ENCODE measurements around the gene P2RX4.

DNA sequence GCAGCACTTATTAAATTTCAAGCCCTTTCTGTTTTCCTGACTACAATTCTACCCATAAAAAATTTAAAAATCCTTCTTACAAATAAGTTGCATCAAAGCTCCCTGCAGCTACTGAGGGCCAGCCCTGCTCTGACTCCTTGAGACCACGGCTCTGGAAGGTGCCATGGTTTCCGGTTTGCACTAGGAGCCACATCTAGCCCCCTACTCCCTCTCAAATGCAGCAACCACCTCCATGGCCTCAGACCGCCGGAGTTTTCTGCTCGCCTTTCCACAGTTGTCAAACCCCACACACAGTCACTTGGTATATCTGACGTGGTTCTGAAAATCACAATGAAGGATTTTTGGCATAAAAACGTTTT, 30.1 kb downstream of the P2RX4 start:
- TF ChIP-seq, protein P1, sequence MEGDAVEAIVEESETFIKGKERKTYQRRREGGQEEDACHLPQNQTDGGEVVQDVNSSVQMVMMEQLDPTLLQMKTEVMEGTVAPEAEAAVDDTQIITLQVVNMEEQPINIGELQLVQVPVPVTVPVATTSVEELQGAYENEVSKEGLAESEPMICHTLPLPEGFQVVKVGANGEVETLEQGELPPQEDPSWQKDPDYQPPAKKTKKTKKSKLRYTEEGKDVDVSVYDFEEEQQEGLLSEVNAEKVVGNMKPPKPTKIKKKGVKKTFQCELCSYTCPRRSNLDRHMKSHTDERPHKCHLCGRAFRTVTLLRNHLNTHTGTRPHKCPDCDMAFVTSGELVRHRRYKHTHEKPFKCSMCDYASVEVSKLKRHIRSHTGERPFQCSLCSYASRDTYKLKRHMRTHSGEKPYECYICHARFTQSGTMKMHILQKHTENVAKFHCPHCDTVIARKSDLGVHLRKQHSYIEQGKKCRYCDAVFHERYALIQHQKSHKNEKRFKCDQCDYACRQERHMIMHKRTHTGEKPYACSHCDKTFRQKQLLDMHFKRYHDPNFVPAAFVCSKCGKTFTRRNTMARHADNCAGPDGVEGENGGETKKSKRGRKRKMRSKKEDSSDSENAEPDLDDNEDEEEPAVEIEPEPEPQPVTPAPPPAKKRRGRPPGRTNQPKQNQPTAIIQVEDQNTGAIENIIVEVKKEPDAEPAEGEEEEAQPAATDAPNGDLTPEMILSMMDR (IDR thresholded peaks at IDR 0.05) = no peak
- TF ChIP-seq EZH2 (IDR thresholded peaks at IDR 0.05; ENCODE audit: borderline replicate concordance, insufficient read depth, low read depth, low read length, poor library complexity, severe bottlenecking) = no peak

All from B cell (primary cell).